ENCODE data around the gene AGPAT2.

DNA sequence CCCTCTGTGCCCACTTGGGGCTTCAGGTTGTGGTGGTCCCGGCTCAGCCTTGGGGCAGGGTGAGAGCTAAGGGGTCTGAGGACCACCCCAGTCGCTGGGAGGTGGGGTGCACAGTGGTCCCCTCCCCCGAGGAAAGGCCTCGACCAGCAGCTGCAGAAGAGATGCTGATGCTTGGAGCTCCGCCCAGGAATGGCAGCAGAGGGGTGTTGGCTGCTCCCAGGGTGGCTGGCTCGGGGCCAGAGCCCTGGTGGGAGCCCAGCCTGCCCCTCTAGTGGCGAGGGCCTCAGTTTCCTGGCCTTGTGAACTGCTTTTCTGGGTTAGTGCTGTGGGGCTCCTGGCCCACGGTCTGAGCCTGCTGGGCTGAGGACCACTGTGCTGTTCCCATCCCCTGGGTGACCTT lies 26.3 kb upstream of the AGPAT2 start:
- TF ChIP-seq CTCF (IDR thresholded peaks at IDR 0.05) (no peak), POLR2A (IDR thresholded peaks at IDR 0.05; ENCODE audit: low read depth) (no peak), EP300 (IDR thresholded peaks at IDR 0.05) (no peak), POLR2AphosphoS5 (IDR thresholded peaks at IDR 0.05) (no peak)
